K562 (cell line): Measurements from ENCODE around the gene ZC3H10. TPM values are rescaled to one million over a fixed set of nuclear protein-coding genes. Genes with fewer than 3 reads are reported as not detected.

ENCODE experiments used
- CBFB ChIP-seq: sonication (generic); formaldehyde crosslinking; IDR thresholded peaks from 2 replicates; pipeline ENCODE4 v1.4.0; 2020; ENCODE audit warnings: mild to moderate bottlenecking, missing genetic modification reagents
- CREBBP ChIP-seq: IDR thresholded peaks from one replicate; pipeline ENCODE4 v1.6.1; 2012; ENCODE audit warnings: low read depth, mild to moderate bottlenecking, control low read depth, inconsistent platforms, low read length
- RNF2 ChIP-seq: sonication (generic); IDR thresholded peaks from 2 replicates; pipeline ENCODE4 v1.6.1; 2016
- TOE1 ChIP-seq, 2 experiments: fragments of 450-650 bp in 1 of 2; sonication (generic) in 1 of 2; formaldehyde crosslinking in 1 of 2; IDR thresholded peaks; 2 replicates each; pipeline versions ENCODE4 v1.7.1 to v1.8.0; 2016 to 2022; ENCODE audit warnings: borderline replicate concordance in 2 of 2, mild to moderate bottlenecking in 2 of 2, antibody characterized with exemption in 1 of 2, inconsistent platforms in 1 of 2, low read depth in 1 of 2, missing genetic modification reagents in 1 of 2, moderate library complexity in 1 of 2
- ZBTB17 ChIP-seq: fragments of 450-650 bp; formaldehyde crosslinking; IDR thresholded peaks from 2 replicates; pipeline ENCODE4 v1.4.0; 2020; ENCODE audit warnings: mild to moderate bottlenecking
- ZNF175 ChIP-seq: fragments of 200-800 bp; sonication (Bioruptor generic); IDR thresholded peaks from 2 replicates; pipeline ENCODE4 v1.6.1; 2016; ENCODE audit warnings: low read depth, mild to moderate bottlenecking, missing genetic modification characterization, missing compliant biosample characterization
- ZNF707 ChIP-seq: fragments of 250-450 bp; sonication (Bioruptor Pico); conservative IDR thresholded peaks from 2 replicates; pipeline ENCODE4 v1.8.0; 2022; ENCODE audit warnings: inconsistent platforms, mild to moderate bottlenecking, moderate library complexity
- polyA plus RNA-seq, 8 experiments: library from polyadenylated mRNA; depleted of rRNA in 4 of 8; stranded (reverse) in 5 of 8; unstranded in 3 of 8; fragments of >200 nt; fragmentation: Nextera tagmentation in 2 of 8; fragmentation: Illumina TruSeq in 1 of 8; extraction: Ambion mirVana in 2 of 8; extraction: Trizol in 1 of 8; gene quantifications; 2 replicates each; pipeline versions ENCODE4 v1.2.1 to v1.2.3, GENCODE V29; 2011 to 2014; ENCODE audit warnings: inconsistent platforms in 1 of 8, missing spikeins in 1 of 8
- total RNA-seq, 7 experiments: library from RNA; depleted of rRNA in 6 of 7; stranded (reverse); fragments of >200 nt in 6 of 7; fragmentation: Illumina TruSeq in 2 of 7; extraction: Trizol in 2 of 7; gene quantifications; 2 replicates each; pipeline versions ENCODE4 v1.2.1 to v1.2.3, GENCODE V29; 2011 to 2021; ENCODE audit warnings: low replicate concordance in 1 of 7
- TF ChIP-seq, protein P1 (sequence below): fragments of 450-650 bp; IDR thresholded peaks from 2 replicates; pipeline ENCODE4 v1.6.1; 2018; ENCODE audit not compliant: partially characterized antibody
- TF ChIP-seq, protein P2 (sequence below): sonication (generic); formaldehyde crosslinking; IDR thresholded peaks from 2 replicates; pipeline ENCODE4 v1.9.0; 2022; ENCODE audit warnings: mild to moderate bottlenecking, missing genetic modification reagents
- TF ChIP-seq, protein P3 (sequence below): sonication (generic); formaldehyde crosslinking; IDR thresholded peaks from 2 replicates; pipeline ENCODE4 v1.8.0; 2022; ENCODE audit warnings: mild to moderate bottlenecking, missing genetic modification reagents
- TF ChIP-seq, protein P4 (sequence below): fragments of 450-650 bp; IDR thresholded peaks from 2 replicates; pipeline ENCODE4 v1.6.1; 2016; ENCODE audit warnings: borderline replicate concordance
- TF ChIP-seq, protein P5 (sequence below), 2 experiments: fragments of 450-650 bp; IDR thresholded peaks; 2 replicates each; pipeline ENCODE4 v1.6.1; 2016

The ZC3H10 gene
- total and polyA plus RNA-seq, 9 of the 15 experiments (the other 6 are each of a cell fraction or from before 2014, with no cell fraction given): 0.31 to 4.1 (median 1.6) TPM

DNA sequence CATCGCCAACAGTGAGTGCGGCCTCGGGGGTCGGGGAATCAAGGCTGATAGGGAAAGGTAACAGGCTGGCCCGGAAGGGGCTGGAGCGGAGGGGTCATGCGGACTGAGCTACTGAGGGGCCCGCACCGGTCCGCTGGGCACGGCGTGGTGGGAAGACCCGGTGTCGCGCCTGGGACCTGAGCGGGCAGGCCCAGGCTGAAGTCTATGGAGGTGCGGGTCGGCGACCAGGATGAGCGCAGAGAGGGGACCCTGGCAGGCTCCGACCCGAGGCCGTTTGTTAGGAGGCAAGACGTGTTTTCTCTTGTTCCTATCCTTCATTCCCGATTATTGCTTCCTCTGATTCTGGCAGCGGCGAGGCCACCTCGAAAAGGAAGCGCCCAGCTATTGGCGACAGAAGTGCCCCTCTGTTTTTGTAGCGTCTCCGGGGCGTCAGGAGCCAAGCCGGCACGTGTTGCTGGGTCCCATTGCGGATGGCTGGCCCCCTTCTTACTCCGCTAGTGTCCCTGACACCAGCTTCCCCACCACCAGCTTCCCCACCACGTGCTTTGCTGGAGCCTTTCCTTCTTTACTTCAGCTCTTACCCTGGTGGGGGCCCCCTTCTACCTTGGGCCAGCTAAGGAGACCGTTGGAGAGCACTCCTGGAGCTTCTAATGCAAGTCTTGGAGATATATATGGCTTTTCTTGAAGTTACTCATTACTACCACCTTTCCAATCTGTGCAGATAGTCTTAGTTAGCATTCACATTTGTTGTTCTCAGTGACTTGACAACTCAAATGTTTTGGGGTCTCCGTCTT, 13.1 kb upstream of the ZC3H10 start (continued):
- TF ChIP-seq, protein P1, sequence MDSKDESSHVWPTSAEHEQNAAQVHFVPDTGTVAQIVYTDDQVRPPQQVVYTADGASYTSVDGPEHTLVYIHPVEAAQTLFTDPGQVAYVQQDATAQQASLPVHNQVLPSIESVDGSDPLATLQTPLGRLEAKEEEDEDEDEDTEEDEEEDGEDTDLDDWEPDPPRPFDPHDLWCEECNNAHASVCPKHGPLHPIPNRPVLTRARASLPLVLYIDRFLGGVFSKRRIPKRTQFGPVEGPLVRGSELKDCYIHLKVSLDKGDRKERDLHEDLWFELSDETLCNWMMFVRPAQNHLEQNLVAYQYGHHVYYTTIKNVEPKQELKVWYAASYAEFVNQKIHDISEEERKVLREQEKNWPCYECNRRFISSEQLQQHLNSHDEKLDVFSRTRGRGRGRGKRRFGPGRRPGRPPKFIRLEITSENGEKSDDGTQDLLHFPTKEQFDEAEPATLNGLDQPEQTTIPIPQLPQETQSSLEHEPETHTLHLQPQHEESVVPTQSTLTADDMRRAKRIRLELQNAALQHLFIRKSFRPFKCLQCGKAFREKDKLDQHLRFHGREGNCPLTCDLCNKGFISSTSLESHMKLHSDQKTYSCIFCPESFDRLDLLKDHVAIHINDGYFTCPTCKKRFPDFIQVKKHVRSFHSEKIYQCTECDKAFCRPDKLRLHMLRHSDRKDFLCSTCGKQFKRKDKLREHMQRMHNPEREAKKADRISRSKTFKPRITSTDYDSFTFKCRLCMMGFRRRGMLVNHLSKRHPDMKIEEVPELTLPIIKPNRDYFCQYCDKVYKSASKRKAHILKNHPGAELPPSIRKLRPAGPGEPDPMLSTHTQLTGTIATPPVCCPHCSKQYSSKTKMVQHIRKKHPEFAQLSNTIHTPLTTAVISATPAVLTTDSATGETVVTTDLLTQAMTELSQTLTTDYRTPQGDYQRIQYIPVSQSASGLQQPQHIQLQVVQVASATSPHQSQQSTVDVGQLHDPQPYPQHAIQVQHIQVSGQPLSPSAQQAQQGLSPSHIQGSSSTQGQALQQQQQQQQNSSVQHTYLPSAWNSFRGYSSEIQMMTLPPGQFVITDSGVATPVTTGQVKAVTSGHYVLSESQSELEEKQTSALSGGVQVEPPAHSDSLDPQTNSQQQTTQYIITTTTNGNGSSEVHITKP: peak; percentile 95
- TF ChIP-seq, protein P2, sequence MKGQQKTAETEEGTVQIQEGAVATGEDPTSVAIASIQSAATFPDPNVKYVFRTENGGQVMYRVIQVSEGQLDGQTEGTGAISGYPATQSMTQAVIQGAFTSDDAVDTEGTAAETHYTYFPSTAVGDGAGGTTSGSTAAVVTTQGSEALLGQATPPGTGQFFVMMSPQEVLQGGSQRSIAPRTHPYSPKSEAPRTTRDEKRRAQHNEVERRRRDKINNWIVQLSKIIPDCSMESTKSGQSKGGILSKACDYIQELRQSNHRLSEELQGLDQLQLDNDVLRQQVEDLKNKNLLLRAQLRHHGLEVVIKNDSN: peak; percentile 71
- peak; percentile 12; the same call in 1 of the 2 replicates for TF ChIP-seq TOE1 (IDR thresholded peaks at IDR 0.05; ENCODE audit: borderline replicate concordance)
- peak; percentile 19; the same call in 1 of the 2 replicates for TF ChIP-seq TOE1 (CRISPR knock-in tag; IDR thresholded peaks at IDR 0.05; ENCODE audit: borderline replicate concordance, low read depth)
- no peak for TF ChIP-seq CREBBP
- TF ChIP-seq, protein P3, sequence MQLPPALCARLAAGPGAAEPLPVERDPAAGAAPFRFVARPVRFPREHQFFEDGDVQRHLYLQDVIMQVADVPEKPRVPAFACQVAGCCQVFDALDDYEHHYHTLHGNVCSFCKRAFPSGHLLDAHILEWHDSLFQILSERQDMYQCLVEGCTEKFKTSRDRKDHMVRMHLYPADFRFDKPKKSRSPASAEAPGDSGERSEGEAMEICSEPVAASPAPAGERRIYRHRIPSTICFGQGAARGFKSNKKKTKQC (CRISPR knock-in tag): peak; percentile 14; the same call in 1 of the 2 replicates
- TF ChIP-seq ZBTB17 (CRISPR knock-in tag): 0 out of 2 replicates have a peak, but pooled peaks have one; percentile 31
- TF ChIP-seq ZNF707: 0 out of 2 replicates have a peak, but pooled peaks have one; percentile 14
- TF ChIP-seq ZNF175 (CRISPR knock-in tag): no peak
- TF ChIP-seq CBFB (CRISPR knock-in tag): 0 out of 2 replicates have a peak, but pooled peaks have one; percentile 44
- TF ChIP-seq, protein P4, sequence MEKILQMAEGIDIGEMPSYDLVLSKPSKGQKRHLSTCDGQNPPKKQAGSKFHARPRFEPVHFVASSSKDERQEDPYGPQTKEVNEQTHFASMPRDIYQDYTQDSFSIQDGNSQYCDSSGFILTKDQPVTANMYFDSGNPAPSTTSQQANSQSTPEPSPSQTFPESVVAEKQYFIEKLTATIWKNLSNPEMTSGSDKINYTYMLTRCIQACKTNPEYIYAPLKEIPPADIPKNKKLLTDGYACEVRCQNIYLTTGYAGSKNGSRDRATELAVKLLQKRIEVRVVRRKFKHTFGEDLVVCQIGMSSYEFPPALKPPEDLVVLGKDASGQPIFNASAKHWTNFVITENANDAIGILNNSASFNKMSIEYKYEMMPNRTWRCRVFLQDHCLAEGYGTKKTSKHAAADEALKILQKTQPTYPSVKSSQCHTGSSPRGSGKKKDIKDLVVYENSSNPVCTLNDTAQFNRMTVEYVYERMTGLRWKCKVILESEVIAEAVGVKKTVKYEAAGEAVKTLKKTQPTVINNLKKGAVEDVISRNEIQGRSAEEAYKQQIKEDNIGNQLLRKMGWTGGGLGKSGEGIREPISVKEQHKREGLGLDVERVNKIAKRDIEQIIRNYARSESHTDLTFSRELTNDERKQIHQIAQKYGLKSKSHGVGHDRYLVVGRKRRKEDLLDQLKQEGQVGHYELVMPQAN: peak; percentile 89
- 0 out of 2 replicates have a peak, but pooled peaks have one; percentile 34 for TF ChIP-seq RNF2
- TF ChIP-seq, protein P5, sequence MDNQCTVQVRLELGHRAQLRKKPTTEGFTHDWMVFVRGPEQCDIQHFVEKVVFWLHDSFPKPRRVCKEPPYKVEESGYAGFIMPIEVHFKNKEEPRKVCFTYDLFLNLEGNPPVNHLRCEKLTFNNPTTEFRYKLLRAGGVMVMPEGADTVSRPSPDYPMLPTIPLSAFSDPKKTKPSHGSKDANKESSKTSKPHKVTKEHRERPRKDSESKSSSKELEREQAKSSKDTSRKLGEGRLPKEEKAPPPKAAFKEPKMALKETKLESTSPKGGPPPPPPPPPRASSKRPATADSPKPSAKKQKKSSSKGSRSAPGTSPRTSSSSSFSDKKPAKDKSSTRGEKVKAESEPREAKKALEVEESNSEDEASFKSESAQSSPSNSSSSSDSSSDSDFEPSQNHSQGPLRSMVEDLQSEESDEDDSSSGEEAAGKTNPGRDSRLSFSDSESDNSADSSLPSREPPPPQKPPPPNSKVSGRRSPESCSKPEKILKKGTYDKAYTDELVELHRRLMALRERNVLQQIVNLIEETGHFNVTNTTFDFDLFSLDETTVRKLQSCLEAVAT (IDR thresholded peaks at IDR 0.05): 0 out of 4 replicates have a peak, but pooled peaks of 1 of the 2 experiments have one; percentile 55
- TF ChIP-seq, all 486 proteins: peak for 74
